Esophagus squamous epithelium (tissue), 5 donors: ENCODE measurements around the gene YEATS4. TPM values are rescaled to one million over a fixed set of nuclear protein-coding genes. Genes with fewer than 3 reads are reported as not detected.

Source experiments
- DNase-seq: peaks from one replicate; lab custom pipeline; 2025; lab: John Stamatoyannopoulos, UW
- H3K27ac ChIP-seq, 4 donors: fragments of 200-600 bp; sonication (generic); one replicate each; pipeline ENCODE4 v1.5.1; 2016 to 2019; ENCODE audit warnings: mild to moderate bottlenecking in 1 of 4
- H3K27me3 ChIP-seq, 4 donors: fragments of 200-600 bp; sonication (generic); 1 replicate in 3 of 4; 2 replicates in 1 of 4; pipeline versions ENCODE4 v1.5.1 to v1.6.0; 2017 to 2021; ENCODE audit warnings: antibody characterized with exemption in 1 of 4
- H3K36me3 ChIP-seq, 3 donors: fragments of 200-600 bp; sonication (generic); one replicate each; pipeline ENCODE4 v1.5.1; 2016 to 2019
- H3K4me1 ChIP-seq, 3 donors: fragments of 200-600 bp; sonication (generic); one replicate each; pipeline ENCODE4 v1.5.1; 2017 to 2019
- H3K4me3 ChIP-seq, 4 donors: fragments of 200-600 bp; sonication (generic); 1 replicate in 3 of 4; 2 replicates in 1 of 4; pipeline ENCODE4 v1.5.1; 2016 to 2019; ENCODE audit warnings: mild to moderate bottlenecking in 2 of 4, moderate library complexity in 1 of 4
- H3K9me3 ChIP-seq, 3 donors: fragments of 200-600 bp; sonication (generic); one replicate each; pipeline ENCODE4 v1.5.1; 2016 to 2019
- POLR2A ChIP-seq, 4 donors: fragments of 450-650 bp; IDR thresholded peaks; one replicate each; pipeline ENCODE4 v1.6.1; 2017; ENCODE audit warnings: antibody characterized with exemption in 4 of 4, mild to moderate bottlenecking in 4 of 4, moderate library complexity in 3 of 4
- WGBS, 2 donors: methylation state at CpG; one replicate each; pipeline ENCODE4 v1.1.5; 2018; 5-methylcytosine and 5-hydroxymethylcytosine counted together
- intact Hi-C: fragments of 100-400 bp; cut with DNase I; formaldehyde crosslinking; loops from one replicate; pipeline ENCODE4 v1.15.0; 2022
- total RNA-seq, 4 donors: library from RNA; depleted of rRNA; stranded (reverse); fragments of >200 nt; gene quantifications; one replicate each; pipeline ENCODE4 v1.1.0, GENCODE V29; 2016
- TF ChIP-seq, protein P1 (sequence below), 6 experiments: fragments of 450-650 bp in 4 of 6; fragments of 200-600 bp in 2 of 6; sonication (generic) in 2 of 6; IDR thresholded peaks; one replicate each; pipeline ENCODE4 v1.5.1; 2016 to 2019; ENCODE audit warnings: antibody characterized with exemption in 6 of 6, mild to moderate bottlenecking in 4 of 6, moderate library complexity in 4 of 6
- donor health status: DM: yes; HTN: yes; CAD: no.

Gene YEATS4
- total RNA-seq, 4 donors from 2014 or later, result 15.0 to 36.9 (median 26.2) TPM

- Histone ChIP-seq H3K27me3 (no peaks in the 10 kb centered on the region), H3K36me3 (no peaks in the 10 kb centered on the region), H3K27ac (peak within 1 kb of the TSS in 1 of 4 donors; percentile 50), H3K4me1 (peaks cover 0 to 7% (median 0%) of the 10 kb centered on the region in 3 donors), H3K4me3 (peak within 1 kb of the TSS in 1 of 4 donors; percentile 39), H3K9me3 (no peaks in the 10 kb centered on the region)
- intact Hi-C loops, result no loop called here
- DNase-seq, result no peak
- WGBS, 2 donors, result 56 to 67% methylated on average over 3 to 4 of the region's 4 CpGs
- TF ChIP-seq, protein P1, sequence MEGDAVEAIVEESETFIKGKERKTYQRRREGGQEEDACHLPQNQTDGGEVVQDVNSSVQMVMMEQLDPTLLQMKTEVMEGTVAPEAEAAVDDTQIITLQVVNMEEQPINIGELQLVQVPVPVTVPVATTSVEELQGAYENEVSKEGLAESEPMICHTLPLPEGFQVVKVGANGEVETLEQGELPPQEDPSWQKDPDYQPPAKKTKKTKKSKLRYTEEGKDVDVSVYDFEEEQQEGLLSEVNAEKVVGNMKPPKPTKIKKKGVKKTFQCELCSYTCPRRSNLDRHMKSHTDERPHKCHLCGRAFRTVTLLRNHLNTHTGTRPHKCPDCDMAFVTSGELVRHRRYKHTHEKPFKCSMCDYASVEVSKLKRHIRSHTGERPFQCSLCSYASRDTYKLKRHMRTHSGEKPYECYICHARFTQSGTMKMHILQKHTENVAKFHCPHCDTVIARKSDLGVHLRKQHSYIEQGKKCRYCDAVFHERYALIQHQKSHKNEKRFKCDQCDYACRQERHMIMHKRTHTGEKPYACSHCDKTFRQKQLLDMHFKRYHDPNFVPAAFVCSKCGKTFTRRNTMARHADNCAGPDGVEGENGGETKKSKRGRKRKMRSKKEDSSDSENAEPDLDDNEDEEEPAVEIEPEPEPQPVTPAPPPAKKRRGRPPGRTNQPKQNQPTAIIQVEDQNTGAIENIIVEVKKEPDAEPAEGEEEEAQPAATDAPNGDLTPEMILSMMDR (IDR thresholded peaks at IDR 0.05), result no peak
- TF ChIP-seq POLR2A (IDR thresholded peaks at IDR 0.05), result peak in 1 of 4 donors; percentile 22
Measured at GRCh38 chr12:69348162-69348938, 11.2 kb upstream of the YEATS4 start, which contains the start of gene LYZ. Gene LYZ, plus strand, starts transcription at chr12:69348381. Its CDS starts 28 bp downstream, at chr12:69348409.

GRCh38 chr12:69350002-69350626, 9.4 kb upstream of the YEATS4 start:
- intact Hi-C loops, result loop anchor here (10.0 kb wide), 1 partner anchor 195 kb away; no protein-coding TSS in a partner anchor
- WGBS, 2 donors, result 67 to 78% methylated on average over 2 of the region's 2 CpGs
- Histone ChIP-seq H3K27me3 (no peaks in the 10 kb centered on the region), H3K27ac (no peak overlapping the region), H3K9me3 (no peaks in the 10 kb centered on the region), H3K36me3 (no peaks in the 10 kb centered on the region), H3K4me1 (no peaks in the 10 kb centered on the region), H3K4me3 (peak overlapping the region in 1 of 4 donors; percentile 12)
- no peak for TF ChIP-seq POLR2A (IDR thresholded peaks at IDR 0.05)
- TF ChIP-seq, protein P1 (IDR thresholded peaks at IDR 0.05), result no peak
- no peak for DNase-seq

DNA sequence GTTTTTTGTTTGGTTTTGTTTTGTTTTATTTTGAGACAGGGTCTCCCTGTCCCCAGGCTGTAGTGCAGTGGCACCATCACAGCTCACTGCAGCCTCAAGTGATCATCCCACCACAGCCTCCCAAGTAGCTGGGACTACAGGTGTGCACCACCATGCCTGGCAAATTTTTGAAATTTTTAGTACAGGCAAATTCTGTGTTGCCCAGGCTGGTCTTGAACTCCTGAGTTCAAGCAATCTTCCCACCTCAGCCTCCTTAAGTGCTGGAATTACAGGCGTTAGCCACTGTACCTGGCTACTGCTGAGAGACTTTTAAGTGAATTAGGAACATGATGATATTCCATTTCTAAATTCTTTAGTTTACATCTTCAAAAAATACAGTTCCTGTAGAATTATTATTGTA, 8.8 kb upstream of the YEATS4 start:
- Histone ChIP-seq H3K9me3 (no peaks in the 10 kb centered on the region), H3K4me3 (no peak overlapping the region), H3K36me3 (no peaks in the 10 kb centered on the region), H3K27me3 (no peaks in the 10 kb centered on the region), H3K4me1 (no peaks in the 10 kb centered on the region), H3K27ac (no peak overlapping the region)
- 85 to 88% methylated on average over 1 of the region's 1 CpG for WGBS, 2 donors
- intact Hi-C loops, result loop anchor here (10.0 kb wide), 1 partner anchor 196 kb away; no protein-coding TSS in a partner anchor
- TF ChIP-seq, protein P1 (IDR thresholded peaks at IDR 0.05), result no peak
- no peak for TF ChIP-seq POLR2A (IDR thresholded peaks at IDR 0.05)
- DNase-seq, result no peak

- H3K27me3 ChIP-seq, result no peaks in the 10 kb centered on the region
- 68 to 74% methylated on average over 2 of the region's 2 CpGs for WGBS, 2 donors
- no peak for DNase-seq
- H3K4me1 ChIP-seq, result no peaks in the 10 kb centered on the region
- no peak overlapping the region for H3K27ac ChIP-seq
- intact Hi-C loops, result loop anchor here (10.0 kb wide), 1 partner anchor 197 kb away; no protein-coding TSS in a partner anchor
- no peaks in the 10 kb centered on the region for H3K9me3 ChIP-seq
- TF ChIP-seq, protein P1 (IDR thresholded peaks at IDR 0.05), result no peak
- TF ChIP-seq POLR2A (IDR thresholded peaks at IDR 0.05), result no peak
- no peak overlapping the region for H3K4me3 ChIP-seq
- no peaks in the 10 kb centered on the region for H3K36me3 ChIP-seq
Measured at GRCh38 chr12:69351462-69352236, 7.9 kb upstream of the YEATS4 start.
